ENCODE measurements around the gene SNX32. TPM values are rescaled to one million over a fixed set of nuclear protein-coding genes. Genes with fewer than 3 reads are reported as not detected.

Gene SNX32
- total and polyA plus RNA-seq, 9 of the 15 experiments (the other 6 are each of a cell fraction or from before 2014, with no cell fraction given) = 0.03 TPM; not detected in 7

- TF ChIP-seq GTF2F1 (IDR thresholded peaks at IDR 0.05; ENCODE audit: low read depth, low read length) (no peak), EHMT2 (IDR thresholded peaks at IDR 0.05) (no peak), RAD21 (CRISPR knock-in tag; conservative IDR thresholded peaks at IDR 0.05 in 1 of 2, IDR thresholded peaks at IDR 0.05 in 1 of 2) (peak; percentile 85 to 93), CC2D1A (IDR thresholded peaks at IDR 0.05) (0 out of 2 replicates have a peak, but pooled peaks have one; percentile 70), UBTF (IDR thresholded peaks at IDR 0.05; ENCODE audit: borderline replicate concordance in 1 of 2, low read depth in 2 of 2, low read length in 2 of 2) (0 out of 4 replicates have a peak, but pooled peaks of 1 of the 2 experiments have one; percentile 29), ZBED1 (IDR thresholded peaks at IDR 0.05) (no peak), STAG1 (CRISPR knock-in tag; IDR thresholded peaks at IDR 0.05; ENCODE audit: borderline replicate concordance) (peak; percentile 84), HNRNPLL (IDR thresholded peaks at IDR 0.05; ENCODE audit: low read depth, low read length, poor library complexity, severe bottlenecking) (no peak), MIER1 (IDR thresholded peaks at IDR 0.05; ENCODE audit: low read depth) (no peak), ELF1 (tag; IDR thresholded peaks at IDR 0.05) (no peak)
- TF ChIP-seq, protein P1, sequence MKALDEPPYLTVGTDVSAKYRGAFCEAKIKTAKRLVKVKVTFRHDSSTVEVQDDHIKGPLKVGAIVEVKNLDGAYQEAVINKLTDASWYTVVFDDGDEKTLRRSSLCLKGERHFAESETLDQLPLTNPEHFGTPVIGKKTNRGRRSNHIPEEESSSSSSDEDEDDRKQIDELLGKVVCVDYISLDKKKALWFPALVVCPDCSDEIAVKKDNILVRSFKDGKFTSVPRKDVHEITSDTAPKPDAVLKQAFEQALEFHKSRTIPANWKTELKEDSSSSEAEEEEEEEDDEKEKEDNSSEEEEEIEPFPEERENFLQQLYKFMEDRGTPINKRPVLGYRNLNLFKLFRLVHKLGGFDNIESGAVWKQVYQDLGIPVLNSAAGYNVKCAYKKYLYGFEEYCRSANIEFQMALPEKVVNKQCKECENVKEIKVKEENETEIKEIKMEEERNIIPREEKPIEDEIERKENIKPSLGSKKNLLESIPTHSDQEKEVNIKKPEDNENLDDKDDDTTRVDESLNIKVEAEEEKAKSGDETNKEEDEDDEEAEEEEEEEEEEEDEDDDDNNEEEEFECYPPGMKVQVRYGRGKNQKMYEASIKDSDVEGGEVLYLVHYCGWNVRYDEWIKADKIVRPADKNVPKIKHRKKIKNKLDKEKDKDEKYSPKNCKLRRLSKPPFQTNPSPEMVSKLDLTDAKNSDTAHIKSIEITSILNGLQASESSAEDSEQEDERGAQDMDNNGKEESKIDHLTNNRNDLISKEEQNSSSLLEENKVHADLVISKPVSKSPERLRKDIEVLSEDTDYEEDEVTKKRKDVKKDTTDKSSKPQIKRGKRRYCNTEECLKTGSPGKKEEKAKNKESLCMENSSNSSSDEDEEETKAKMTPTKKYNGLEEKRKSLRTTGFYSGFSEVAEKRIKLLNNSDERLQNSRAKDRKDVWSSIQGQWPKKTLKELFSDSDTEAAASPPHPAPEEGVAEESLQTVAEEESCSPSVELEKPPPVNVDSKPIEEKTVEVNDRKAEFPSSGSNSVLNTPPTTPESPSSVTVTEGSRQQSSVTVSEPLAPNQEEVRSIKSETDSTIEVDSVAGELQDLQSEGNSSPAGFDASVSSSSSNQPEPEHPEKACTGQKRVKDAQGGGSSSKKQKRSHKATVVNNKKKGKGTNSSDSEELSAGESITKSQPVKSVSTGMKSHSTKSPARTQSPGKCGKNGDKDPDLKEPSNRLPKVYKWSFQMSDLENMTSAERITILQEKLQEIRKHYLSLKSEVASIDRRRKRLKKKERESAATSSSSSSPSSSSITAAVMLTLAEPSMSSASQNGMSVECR (CRISPR knock-in tag; IDR thresholded peaks at IDR 0.05) = no peak
- TF ChIP-seq, protein P2, sequence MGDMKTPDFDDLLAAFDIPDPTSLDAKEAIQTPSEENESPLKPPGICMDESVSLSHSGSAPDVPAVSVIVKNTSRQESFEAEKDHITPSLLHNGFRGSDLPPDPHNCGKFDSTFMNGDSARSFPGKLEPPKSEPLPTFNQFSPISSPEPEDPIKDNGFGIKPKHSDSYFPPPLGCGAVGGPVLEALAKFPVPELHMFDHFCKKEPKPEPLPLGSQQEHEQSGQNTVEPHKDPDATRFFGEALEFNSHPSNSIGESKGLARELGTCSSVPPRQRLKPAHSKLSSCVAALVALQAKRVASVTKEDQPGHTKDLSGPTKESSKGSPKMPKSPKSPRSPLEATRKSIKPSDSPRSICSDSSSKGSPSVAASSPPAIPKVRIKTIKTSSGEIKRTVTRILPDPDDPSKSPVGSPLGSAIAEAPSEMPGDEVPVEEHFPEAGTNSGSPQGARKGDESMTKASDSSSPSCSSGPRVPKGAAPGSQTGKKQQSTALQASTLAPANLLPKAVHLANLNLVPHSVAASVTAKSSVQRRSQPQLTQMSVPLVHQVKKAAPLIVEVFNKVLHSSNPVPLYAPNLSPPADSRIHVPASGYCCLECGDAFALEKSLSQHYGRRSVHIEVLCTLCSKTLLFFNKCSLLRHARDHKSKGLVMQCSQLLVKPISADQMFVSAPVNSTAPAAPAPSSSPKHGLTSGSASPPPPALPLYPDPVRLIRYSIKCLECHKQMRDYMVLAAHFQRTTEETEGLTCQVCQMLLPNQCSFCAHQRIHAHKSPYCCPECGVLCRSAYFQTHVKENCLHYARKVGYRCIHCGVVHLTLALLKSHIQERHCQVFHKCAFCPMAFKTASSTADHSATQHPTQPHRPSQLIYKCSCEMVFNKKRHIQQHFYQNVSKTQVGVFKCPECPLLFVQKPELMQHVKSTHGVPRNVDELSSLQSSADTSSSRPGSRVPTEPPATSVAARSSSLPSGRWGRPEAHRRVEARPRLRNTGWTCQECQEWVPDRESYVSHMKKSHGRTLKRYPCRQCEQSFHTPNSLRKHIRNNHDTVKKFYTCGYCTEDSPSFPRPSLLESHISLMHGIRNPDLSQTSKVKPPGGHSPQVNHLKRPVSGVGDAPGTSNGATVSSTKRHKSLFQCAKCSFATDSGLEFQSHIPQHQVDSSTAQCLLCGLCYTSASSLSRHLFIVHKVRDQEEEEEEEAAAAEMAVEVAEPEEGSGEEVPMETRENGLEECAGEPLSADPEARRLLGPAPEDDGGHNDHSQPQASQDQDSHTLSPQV (IDR thresholded peaks at IDR 0.05) = peak; percentile 73; the same call in 1 of the 2 replicates
- TF ChIP-seq, protein P3, sequence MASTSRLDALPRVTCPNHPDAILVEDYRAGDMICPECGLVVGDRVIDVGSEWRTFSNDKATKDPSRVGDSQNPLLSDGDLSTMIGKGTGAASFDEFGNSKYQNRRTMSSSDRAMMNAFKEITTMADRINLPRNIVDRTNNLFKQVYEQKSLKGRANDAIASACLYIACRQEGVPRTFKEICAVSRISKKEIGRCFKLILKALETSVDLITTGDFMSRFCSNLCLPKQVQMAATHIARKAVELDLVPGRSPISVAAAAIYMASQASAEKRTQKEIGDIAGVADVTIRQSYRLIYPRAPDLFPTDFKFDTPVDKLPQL (IDR thresholded peaks at IDR 0.05; ENCODE audit: extremely low read depth, insufficient read length) = no peak
- TF ChIP-seq, protein P4, sequence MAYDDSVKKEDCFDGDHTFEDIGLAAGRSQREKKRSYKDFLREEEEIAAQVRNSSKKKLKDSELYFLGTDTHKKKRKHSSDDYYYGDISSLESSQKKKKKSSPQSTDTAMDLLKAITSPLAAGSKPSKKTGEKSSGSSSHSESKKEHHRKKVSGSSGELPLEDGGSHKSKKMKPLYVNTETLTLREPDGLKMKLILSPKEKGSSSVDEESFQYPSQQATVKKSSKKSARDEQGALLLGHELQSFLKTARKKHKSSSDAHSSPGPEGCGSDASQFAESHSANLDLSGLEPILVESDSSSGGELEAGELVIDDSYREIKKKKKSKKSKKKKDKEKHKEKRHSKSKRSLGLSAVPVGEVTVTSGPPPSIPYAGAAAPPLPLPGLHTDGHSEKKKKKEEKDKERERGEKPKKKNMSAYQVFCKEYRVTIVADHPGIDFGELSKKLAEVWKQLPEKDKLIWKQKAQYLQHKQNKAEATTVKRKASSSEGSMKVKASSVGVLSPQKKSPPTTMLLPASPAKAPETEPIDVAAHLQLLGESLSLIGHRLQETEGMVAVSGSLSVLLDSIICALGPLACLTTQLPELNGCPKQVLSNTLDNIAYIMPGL (CRISPR knock-in tag; IDR thresholded peaks at IDR 0.05) = peak; percentile 36; the same call in 1 of the 2 replicates
These were observed 50.9 kb downstream of the SNX32 start (continued) for GRCh38 chr11:65884716-65885092.
